MCF 10A (cell line): ENCODE measurements around the gene C1QTNF3. TPM values are rescaled to one million over a fixed set of nuclear protein-coding genes. Genes with fewer than 3 reads are reported as not detected.

Experiments
- BruUV-seq: library from RNA; stranded (reverse); fragments of 400-500 nt; replicated peaks from 2 replicates; lab custom pipeline; 2021; lab: Mats Ljungman, UMichigan
- CTCF ChIA-PET: fragments of 300-600 bp; sonication (Branson Sonifier 250); formaldehyde crosslinking; extraction: SDS; loops from one replicate; lab custom pipeline; 2021; ENCODE audit warnings: antibody characterized with exemption, inconsistent platforms; lab: Yijun Ruan, JAX
- POLR2A ChIA-PET: fragments of 300-600, 350-650 bp; sonication (Branson Sonifier 250); formaldehyde crosslinking; extraction: SDS; loops from one replicate; lab custom pipeline; 2020; ENCODE audit warnings: antibody characterized with exemption, inconsistent platforms; lab: Yijun Ruan, JAX
- DNase-seq: peaks from one replicate; pipeline ENCODE4 v3.0.0-alpha.2; 2018; ENCODE audit not compliant: unreplicated experiment
- H3K27ac Mint-ChIP-seq: one replicate; pipeline ENCODE4 v1.8.0; 2022; ENCODE audit warnings: mild to moderate bottlenecking, low read depth, mixed read lengths; ENCODE audit not compliant: unreplicated experiment
- H3K27me3 Mint-ChIP-seq: one replicate; pipeline ENCODE4 v1.8.0; 2022; ENCODE audit warnings: mixed read lengths; ENCODE audit not compliant: insufficient read depth, unreplicated experiment
- H3K36me3 Mint-ChIP-seq: one replicate; pipeline ENCODE4 v1.8.0; 2022; ENCODE audit warnings: mild to moderate bottlenecking, moderate library complexity, mixed read lengths; ENCODE audit not compliant: insufficient read depth, unreplicated experiment
- H3K4me1 Mint-ChIP-seq: one replicate; pipeline ENCODE4 v1.8.0; 2022; ENCODE audit warnings: mixed read lengths; ENCODE audit not compliant: insufficient read depth, unreplicated experiment
- H3K4me3 Mint-ChIP-seq: one replicate; pipeline ENCODE4 v1.8.0; 2022; ENCODE audit warnings: mild to moderate bottlenecking, moderate library complexity, mixed read lengths; ENCODE audit not compliant: unreplicated experiment
- H3K9me3 Mint-ChIP-seq: one replicate; pipeline ENCODE4 v1.8.0; 2022; ENCODE audit warnings: mixed read lengths; ENCODE audit not compliant: unreplicated experiment
- CTCF ChIP-seq: fragments of 200-600 bp; IDR thresholded peaks from one replicate; pipeline ENCODE4 v1.8.0; 2022; ENCODE audit warnings: antibody characterized with exemption, mild to moderate bottlenecking; ENCODE audit not compliant: unreplicated experiment
- intact Hi-C: fragments of 100-400 bp; cut with micrococcal nuclease; formaldehyde crosslinking; loops from 2 replicates; pipeline ENCODE4 v1.14.1; 2022
- total RNA-seq: library from RNA; stranded (reverse); gene quantifications from 2 replicates; pipeline ENCODE4 v1.2.3, GENCODE V29; 2022

The C1QTNF3 gene
- total RNA-seq, 1 experiment from 2014 or later: 0.49 TPM

DNA sequence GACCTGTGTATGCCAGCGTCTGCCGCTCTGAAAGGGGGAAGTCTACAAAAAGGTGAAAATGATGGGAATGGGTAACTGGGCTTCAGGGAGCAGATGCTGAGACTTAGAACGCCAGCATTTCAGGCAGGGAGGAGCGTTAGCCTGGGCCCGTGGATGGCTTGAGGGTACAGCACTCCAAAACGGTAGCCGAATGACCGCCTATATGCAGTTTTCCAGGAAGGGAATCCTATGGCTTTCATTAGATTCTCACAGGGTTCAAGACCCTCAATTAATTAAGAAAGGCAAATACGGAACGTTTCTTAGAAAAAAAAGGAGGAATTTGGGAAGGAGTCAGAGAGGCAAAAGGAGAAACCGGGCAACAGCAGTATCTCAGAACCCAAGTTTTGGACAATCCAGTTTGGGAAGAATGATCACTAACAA is 35.8 kb downstream of the C1QTNF3 start:
- peaks cover 13% of the 10 kb centered on the region for H3K4me1 Mint-ChIP-seq
- peak overlapping the region; percentile 75 for H3K4me3 Mint-ChIP-seq
- CTCF ChIA-PET: interaction anchor here (0.6 to 2.5 kb wide), 2 partner anchors 10 to 155 kb away, joined by 3 to 24 read pairs; no protein-coding TSS in a partner anchor
- H3K27ac Mint-ChIP-seq: peak overlapping the region; percentile 57
- peaks cover 28% of the 10 kb centered on the region for H3K36me3 Mint-ChIP-seq
- no peaks in the 10 kb centered on the region for H3K27me3 Mint-ChIP-seq
- no TSS peak for BruUV-seq
- POLR2A ChIA-PET: interaction anchor here (1.3 to 1.7 kb wide), 10 partner anchors 9 to 923 kb away, joined by 3 to 10 read pairs (median 4); partner anchors contain the start of genes BRIX1, DNAJC21 and RAD1
- no peaks in the 10 kb centered on the region for H3K9me3 Mint-ChIP-seq
- DNase-seq: peak; percentile 6
- TF ChIP-seq CTCF: no peak
- intact Hi-C loops: no loop called here

GRCh38 chr5:34005681-34006080 is 37.3 kb downstream of the C1QTNF3 start:
- Mint-ChIP-seq H3K27ac (no peak overlapping the region), H3K4me1 (peaks cover 13% of the 10 kb centered on the region), H3K4me3 (no peak overlapping the region), H3K27me3 (no peaks in the 10 kb centered on the region), H3K9me3 (no peaks in the 10 kb centered on the region), H3K36me3 (peaks cover 28% of the 10 kb centered on the region)
- intact Hi-C loops: no loop called here
- CTCF ChIA-PET: interaction anchor here (0.6 to 2.5 kb wide), 3 partner anchors 9 to 469 kb away, joined by 3 to 24 read pairs (median 5); no protein-coding TSS in a partner anchor
- TF ChIP-seq CTCF: no peak
- no peak for DNase-seq
- POLR2A ChIA-PET: interaction anchor here (0.6 to 1.4 kb wide), 2 partner anchors 45 to 909 kb away, joined by 3 read pairs; partner anchors contain the start of gene RAD1
- no TSS peak for BruUV-seq

DNA sequence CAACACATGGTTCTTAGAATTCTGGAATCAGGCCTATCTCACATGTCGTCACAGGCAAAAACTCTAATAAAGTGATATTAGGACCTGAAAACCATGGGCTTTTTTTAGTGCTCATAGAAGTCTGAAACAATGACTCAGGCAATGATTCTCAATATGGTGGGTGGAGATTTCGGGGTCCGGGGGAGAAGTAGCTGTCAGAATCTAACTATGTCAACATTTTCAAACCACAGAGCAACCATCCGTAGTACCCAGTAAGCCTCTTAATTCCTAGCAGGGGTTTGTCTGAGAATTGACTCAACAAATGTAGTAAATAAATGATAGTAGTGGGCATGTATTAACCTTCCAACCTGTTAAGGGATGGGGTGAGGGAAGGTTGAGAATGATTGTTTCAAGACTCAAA is 37.8 kb downstream of the C1QTNF3 start:
- Mint-ChIP-seq H3K27ac (no peak overlapping the region), H3K9me3 (no peaks in the 10 kb centered on the region), H3K27me3 (no peaks in the 10 kb centered on the region), H3K4me3 (no peak overlapping the region), H3K4me1 (peaks cover 13% of the 10 kb centered on the region), H3K36me3 (peaks cover 29% of the 10 kb centered on the region)
- no TSS peak for BruUV-seq
- DNase-seq: no peak
- CTCF ChIA-PET: interaction anchor here (2.5 kb wide), 1 partner anchor 8 kb away, joined by 24 read pairs; no protein-coding TSS in a partner anchor
- TF ChIP-seq CTCF: no peak
- intact Hi-C loops: no loop called here
- POLR2A ChIA-PET: no interaction called here

DNA sequence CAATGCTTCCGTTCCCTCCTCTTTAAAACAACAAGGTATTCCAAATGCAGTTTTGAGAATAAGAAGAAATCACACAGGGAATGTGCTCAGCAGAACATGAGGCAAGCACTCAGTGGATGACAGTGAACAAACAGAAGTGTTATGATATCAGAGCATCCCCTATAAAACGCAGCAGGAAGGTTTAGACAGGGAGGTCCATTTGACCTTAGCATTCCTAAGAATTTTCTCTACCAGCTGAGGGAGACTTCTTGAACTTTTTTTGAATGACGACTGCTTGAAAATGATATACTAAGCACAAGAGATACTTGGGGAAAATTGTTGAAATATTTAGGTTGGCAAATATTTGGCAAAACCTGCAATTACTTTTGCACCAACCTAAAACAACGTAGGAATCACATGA is 39.1 kb downstream of the C1QTNF3 start:
- TF ChIP-seq CTCF: no peak
- intact Hi-C loops: no loop called here
- no TSS peak for BruUV-seq
- POLR2A ChIA-PET: no interaction called here
- Mint-ChIP-seq H3K4me1 (peaks cover 13% of the 10 kb centered on the region), H3K36me3 (peaks cover 33% of the 10 kb centered on the region), H3K9me3 (no peaks in the 10 kb centered on the region), H3K4me3 (no peak overlapping the region), H3K27ac (no peak overlapping the region), H3K27me3 (no peaks in the 10 kb centered on the region)
- CTCF ChIA-PET: no interaction called here
- DNase-seq: no peak
